B cell (primary cell): Measurements from ENCODE around the gene POC5. TPM values are rescaled to one million over a fixed set of nuclear protein-coding genes. Genes with fewer than 3 reads are reported as not detected.

ENCODE experiments used
- ATAC-seq: fragments of 200-7000 bp; cut with Tn5 transposase; one replicate; pipeline ENCODE4 v1.10.0; 2021; ENCODE audit warnings: low read depth, mild to moderate bottlenecking, moderate number of reproducible peaks, moderate library complexity
- CTCF ChIA-PET: fragments of 350-600 bp; sonication (Branson Sonifier 250); formaldehyde crosslinking; loops from one replicate; lab custom pipeline; 2021; ENCODE audit warnings: antibody characterized with exemption, inconsistent platforms; lab: Charles Lee
- POLR2A ChIA-PET: fragments of 350-600 bp; sonication (Branson Sonifier 250); formaldehyde crosslinking; loops from one replicate; lab custom pipeline; 2021; ENCODE audit warnings: antibody characterized with exemption; lab: Charles Lee
- DNase-seq: peaks from one replicate; pipeline ENCODE4 v3.0.0; 2013
- H2AFZ ChIP-seq: 2 replicates; pipeline ENCODE4 v1.6.1; 2012; ENCODE audit warnings: mild to moderate bottlenecking, low read depth, low read length; ENCODE audit not compliant: insufficient read depth, poor library complexity, severe bottlenecking
- H3K27ac ChIP-seq, 2 donors: 1 replicate in 1 of 2; 2 replicates in 1 of 2; pipeline ENCODE4 v1.5.1; 2012 to 2013; ENCODE audit warnings: low read length in 2 of 2, mild to moderate bottlenecking in 2 of 2, moderate library complexity in 1 of 2
- H3K27me3 ChIP-seq, 4 experiments: fragments of 200-600 bp in 1 of 4; sonication (generic) in 1 of 4; replicated peaks in 1 of 4; 1 replicate in 2 of 4; 2 replicates in 2 of 4; pipeline versions ENCODE4 v1.6.1 to v1.7.0; 2013 to 2016; ENCODE audit warnings: low read length in 3 of 4, mild to moderate bottlenecking in 2 of 4, mixed read lengths in 1 of 4, moderate library complexity in 1 of 4; ENCODE audit not compliant: insufficient read depth in 4 of 4, control insufficient read depth in 3 of 4; ENCODE audit errors: control extremely low read depth in 1 of 4
- H3K36me3 ChIP-seq, 2 experiments: replicated peaks in 1 of 2; 1 replicate in 1 of 2; 2 replicates in 1 of 2; pipeline versions ENCODE4 v1.6.1 to v1.7.1; 2013; ENCODE audit warnings: low read length in 1 of 2; ENCODE audit not compliant: insufficient read depth in 2 of 2, control insufficient read depth in 1 of 2; ENCODE audit errors: control extremely low read depth in 1 of 2, extremely low read depth in 1 of 2
- H3K4me1 ChIP-seq, 2 donors: fragments of 200-600 bp in 1 of 2; sonication (generic) in 1 of 2; 1 replicate in 1 of 2; 2 replicates in 1 of 2; pipeline versions ENCODE4 v1.5.1 to v1.6.1; 2013 to 2017; ENCODE audit warnings: low read length in 2 of 2; ENCODE audit not compliant: control insufficient read depth in 2 of 2, insufficient read depth in 2 of 2
- H3K4me2 ChIP-seq: replicated peaks from 2 replicates; pipeline ENCODE3; 2012; ENCODE audit warnings: mild to moderate bottlenecking, low read depth, low read length; ENCODE audit not compliant: poor library complexity, severe bottlenecking
- H3K4me3 ChIP-seq, 5 experiments: fragments of 200-600 bp in 1 of 5; sonication (generic) in 1 of 5; 1 replicate in 3 of 5; 2 replicates in 2 of 5; pipeline versions ENCODE4 v1.5.1 to v1.7.0; 2011 to 2016; ENCODE audit warnings: low read length in 4 of 5, mild to moderate bottlenecking in 4 of 5, low read depth in 2 of 5, control low read depth in 1 of 5, moderate library complexity in 1 of 5; ENCODE audit not compliant: insufficient read depth in 1 of 5; ENCODE audit errors: control extremely low read depth in 1 of 5, extremely low read depth in 1 of 5
- H3K79me2 ChIP-seq: fragments of 200-600 bp; sonication (generic); one replicate; pipeline ENCODE4 v1.6.0; 2016; ENCODE audit warnings: low read length; ENCODE audit not compliant: control insufficient read depth, insufficient read depth
- H3K9ac ChIP-seq: fragments of 200-600 bp; sonication (generic); 2 replicates; pipeline ENCODE4 v1.6.1; 2017; ENCODE audit warnings: mild to moderate bottlenecking, low read length, moderate library complexity
- H3K9me3 ChIP-seq, 3 donors: one replicate each; pipeline versions ENCODE4 v1.6.1 to v1.7.1; 2013; ENCODE audit warnings: low read length in 2 of 3; ENCODE audit not compliant: control insufficient read depth in 2 of 3, insufficient read depth in 1 of 3; ENCODE audit errors: control extremely low read depth in 1 of 3
- H4K20me1 ChIP-seq: 2 replicates; pipeline ENCODE4 v1.6.0; 2012; ENCODE audit warnings: mild to moderate bottlenecking, low read length; ENCODE audit not compliant: insufficient read depth, control insufficient read depth, poor library complexity, severe bottlenecking
- H3K27ac Mint-ChIP-seq: one replicate; pipeline ENCODE4 v1.8.0; 2021; ENCODE audit warnings: mixed read lengths
- H3K27me3 Mint-ChIP-seq: one replicate; pipeline ENCODE4 v1.8.0; 2021; ENCODE audit warnings: mixed read lengths
- H3K4me1 Mint-ChIP-seq: one replicate; pipeline ENCODE4 v1.8.0; 2021; ENCODE audit warnings: mixed read lengths
- H3K4me3 Mint-ChIP-seq: one replicate; pipeline ENCODE4 v1.8.0; 2021; ENCODE audit warnings: mixed read lengths
- H3K9me3 Mint-ChIP-seq: one replicate; pipeline ENCODE4 v1.8.0; 2022; ENCODE audit warnings: mixed read lengths; ENCODE audit not compliant: insufficient read depth
- EZH2 ChIP-seq: IDR thresholded peaks from 2 replicates; pipeline ENCODE4 v1.6.1; 2012; ENCODE audit warnings: borderline replicate concordance, low read depth, mild to moderate bottlenecking, moderate library complexity, low read length; ENCODE audit not compliant: insufficient read depth, poor library complexity, severe bottlenecking
- WGBS: methylation state at CpG from one replicate; pipeline ENCODE4 v1.1.5; 2013; ENCODE audit warnings: missing lambda C conversion rate; ENCODE audit not compliant: insufficient coverage; 5-methylcytosine and 5-hydroxymethylcytosine counted together
- intact Hi-C: fragments of 100-400 bp; cut with micrococcal nuclease; formaldehyde crosslinking; loops from one replicate; pipeline ENCODE4 v1.10.0; 2022
- polyA plus RNA-seq: library from polyadenylated mRNA; depleted of rRNA; stranded (reverse); fragments of >200 nt; gene quantifications from 2 replicates; pipeline ENCODE4 v1.2.3, GENCODE V29; 2012
- total RNA-seq, 2 donors: library from RNA; stranded (reverse); fragments of 120-200 nt in 1 of 2; gene quantifications; 1 replicate in 1 of 2; 2 replicates in 1 of 2; pipeline versions ENCODE4 v1.2.3 to v1.2.4, GENCODE V29; 2013 to 2022
- TF ChIP-seq, protein P1 (sequence below): fragments of 200-600 bp; IDR thresholded peaks from one replicate; pipeline ENCODE4 v1.8.0; 2022; ENCODE audit warnings: antibody characterized with exemption, mild to moderate bottlenecking

Gene POC5
- total and polyA plus RNA-seq, 2 donors (not counting 1 experiment from before 2014, with no cell fraction given): 22.7 to 25.4 TPM

DNA sequence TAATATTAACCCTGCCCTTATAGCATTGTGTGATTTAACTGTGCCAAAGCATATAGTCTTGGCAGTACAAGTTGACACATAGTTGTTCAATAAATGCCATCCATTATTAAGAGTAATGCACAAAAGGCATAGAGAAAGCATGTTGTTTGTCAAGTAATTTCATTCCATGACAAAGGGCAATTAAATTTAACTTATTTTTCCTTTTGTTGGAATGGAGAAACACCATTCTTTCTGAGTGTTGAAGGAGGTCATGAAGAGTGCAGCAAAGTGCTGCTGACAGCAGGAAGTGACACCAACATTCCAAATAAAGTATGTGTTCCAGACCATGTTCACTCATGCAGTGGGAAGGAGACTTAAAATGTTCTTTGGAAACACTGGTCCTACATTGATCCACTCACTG, 76.8 kb downstream of the POC5 start:
- H3K27me3 Mint-ChIP-seq: no peaks in the 10 kb centered on the region
- no peak overlapping the region for H3K27ac Mint-ChIP-seq
- intact Hi-C loops: no loop called here
- no peak overlapping the region for H3K27ac ChIP-seq
- H3K27me3 ChIP-seq: no peaks in the 10 kb centered on the region
- H3K79me2 ChIP-seq: no peaks in the 10 kb centered on the region
- H3K9me3 ChIP-seq: peaks cover 0 to 3% (median 0%) of the 10 kb centered on the region in 3 donors
- H3K4me2 ChIP-seq: no peak overlapping the region
- TF ChIP-seq, protein P1, sequence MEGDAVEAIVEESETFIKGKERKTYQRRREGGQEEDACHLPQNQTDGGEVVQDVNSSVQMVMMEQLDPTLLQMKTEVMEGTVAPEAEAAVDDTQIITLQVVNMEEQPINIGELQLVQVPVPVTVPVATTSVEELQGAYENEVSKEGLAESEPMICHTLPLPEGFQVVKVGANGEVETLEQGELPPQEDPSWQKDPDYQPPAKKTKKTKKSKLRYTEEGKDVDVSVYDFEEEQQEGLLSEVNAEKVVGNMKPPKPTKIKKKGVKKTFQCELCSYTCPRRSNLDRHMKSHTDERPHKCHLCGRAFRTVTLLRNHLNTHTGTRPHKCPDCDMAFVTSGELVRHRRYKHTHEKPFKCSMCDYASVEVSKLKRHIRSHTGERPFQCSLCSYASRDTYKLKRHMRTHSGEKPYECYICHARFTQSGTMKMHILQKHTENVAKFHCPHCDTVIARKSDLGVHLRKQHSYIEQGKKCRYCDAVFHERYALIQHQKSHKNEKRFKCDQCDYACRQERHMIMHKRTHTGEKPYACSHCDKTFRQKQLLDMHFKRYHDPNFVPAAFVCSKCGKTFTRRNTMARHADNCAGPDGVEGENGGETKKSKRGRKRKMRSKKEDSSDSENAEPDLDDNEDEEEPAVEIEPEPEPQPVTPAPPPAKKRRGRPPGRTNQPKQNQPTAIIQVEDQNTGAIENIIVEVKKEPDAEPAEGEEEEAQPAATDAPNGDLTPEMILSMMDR: no peak
- no peak for TF ChIP-seq EZH2
- no peak overlapping the region for H3K4me3 Mint-ChIP-seq
- ATAC-seq (no peak), DNase-seq (no peak)
- no peaks in the 10 kb centered on the region for H3K4me1 Mint-ChIP-seq
- no peak overlapping the region for H2AFZ ChIP-seq
- no peak overlapping the region for H3K9ac ChIP-seq
- no peaks in the 10 kb centered on the region for H4K20me1 ChIP-seq
- no peak overlapping the region for H3K4me3 ChIP-seq
- ChIA-PET POLR2A (no interaction called here), CTCF (no interaction called here)
- peaks cover 2% of the 10 kb centered on the region for H3K9me3 Mint-ChIP-seq
- H3K4me1 ChIP-seq: no peaks in the 10 kb centered on the region
- no peaks in the 10 kb centered on the region for H3K36me3 ChIP-seq

DNA sequence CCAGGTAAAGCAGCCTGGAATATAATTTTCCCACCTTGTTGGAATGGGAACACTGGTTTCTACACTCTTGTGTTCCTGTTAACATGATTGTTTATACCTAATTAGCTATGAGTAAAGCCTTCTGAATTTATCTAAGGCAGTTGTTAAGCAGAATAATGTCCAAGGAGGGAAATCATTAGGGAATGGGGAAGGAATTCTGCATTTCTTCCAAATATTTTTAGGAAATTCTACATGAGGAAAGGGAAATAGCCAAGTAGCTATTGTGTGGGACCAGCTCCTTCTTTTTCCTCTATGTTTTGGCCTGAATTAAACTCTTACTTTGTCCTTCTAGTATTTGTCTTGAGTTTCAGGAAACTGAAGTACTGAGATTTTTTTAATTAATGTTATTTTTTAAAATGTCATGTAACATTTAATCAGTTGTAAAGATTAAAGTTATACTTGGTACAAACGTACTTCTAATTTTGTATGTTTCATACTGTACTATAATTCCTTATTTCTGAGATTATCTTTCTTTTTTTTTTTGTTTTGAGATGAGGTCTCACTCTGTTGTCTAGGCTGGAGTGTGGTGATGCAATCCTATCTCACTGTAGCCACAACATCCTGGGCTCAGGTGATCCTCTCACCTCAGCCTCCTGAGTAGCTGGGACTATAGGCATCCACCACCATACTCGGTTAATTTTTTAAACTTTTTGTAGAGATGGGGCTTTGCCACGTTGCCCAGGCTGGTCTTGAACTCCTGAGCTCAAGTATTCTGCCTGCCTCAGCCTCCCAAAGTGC, 77.5 kb downstream of the POC5 start:
- Mint-ChIP-seq H3K4me1 (no peaks in the 10 kb centered on the region), H3K27ac (no peak overlapping the region), H3K27me3 (no peaks in the 10 kb centered on the region), H3K4me3 (no peak overlapping the region), H3K9me3 (peaks cover 2% of the 10 kb centered on the region)
- Histone ChIP-seq H4K20me1 (no peaks in the 10 kb centered on the region), H3K4me2 (no peak overlapping the region), H3K36me3 (no peaks in the 10 kb centered on the region), H3K4me3 (no peak overlapping the region), H3K4me1 (no peaks in the 10 kb centered on the region), H3K9me3 (peaks cover 0 to 3% (median 0%) of the 10 kb centered on the region in 3 donors), H3K27ac (no peak overlapping the region), H3K9ac (no peak overlapping the region), H3K27me3 (no peaks in the 10 kb centered on the region), H2AFZ (no peak overlapping the region), H3K79me2 (no peaks in the 10 kb centered on the region)
- POLR2A ChIA-PET: no interaction called here
- CTCF ChIA-PET: interaction anchor here (0.7 kb wide), 1 partner anchor 17 kb away, joined by 3 read pairs; no protein-coding TSS in a partner anchor
- WGBS: 63% methylated on average over 2 of the region's 3 CpGs
- intact Hi-C loops: no loop called here
- DNase-seq (no peak), ATAC-seq (no peak)
- TF ChIP-seq, protein P1: no peak
- no peak for TF ChIP-seq EZH2
